Stimulated activated CD4-positive, alpha-beta T cell treated with anti-CD3 and anti-CD28 coated beads, TNF-alpha, amount 100 ng/mL, for 1 hour (primary cell): ENCODE data around the gene TYMS.

ENCODE experiments used
- DNase-seq, 3 donors: peaks; one replicate each; pipeline ENCODE4 v3.0.0-alpha.2; 2020; ENCODE audit warnings: low read depth in 3 of 3, low spot score in 1 of 3

TYMS gene

DNA sequence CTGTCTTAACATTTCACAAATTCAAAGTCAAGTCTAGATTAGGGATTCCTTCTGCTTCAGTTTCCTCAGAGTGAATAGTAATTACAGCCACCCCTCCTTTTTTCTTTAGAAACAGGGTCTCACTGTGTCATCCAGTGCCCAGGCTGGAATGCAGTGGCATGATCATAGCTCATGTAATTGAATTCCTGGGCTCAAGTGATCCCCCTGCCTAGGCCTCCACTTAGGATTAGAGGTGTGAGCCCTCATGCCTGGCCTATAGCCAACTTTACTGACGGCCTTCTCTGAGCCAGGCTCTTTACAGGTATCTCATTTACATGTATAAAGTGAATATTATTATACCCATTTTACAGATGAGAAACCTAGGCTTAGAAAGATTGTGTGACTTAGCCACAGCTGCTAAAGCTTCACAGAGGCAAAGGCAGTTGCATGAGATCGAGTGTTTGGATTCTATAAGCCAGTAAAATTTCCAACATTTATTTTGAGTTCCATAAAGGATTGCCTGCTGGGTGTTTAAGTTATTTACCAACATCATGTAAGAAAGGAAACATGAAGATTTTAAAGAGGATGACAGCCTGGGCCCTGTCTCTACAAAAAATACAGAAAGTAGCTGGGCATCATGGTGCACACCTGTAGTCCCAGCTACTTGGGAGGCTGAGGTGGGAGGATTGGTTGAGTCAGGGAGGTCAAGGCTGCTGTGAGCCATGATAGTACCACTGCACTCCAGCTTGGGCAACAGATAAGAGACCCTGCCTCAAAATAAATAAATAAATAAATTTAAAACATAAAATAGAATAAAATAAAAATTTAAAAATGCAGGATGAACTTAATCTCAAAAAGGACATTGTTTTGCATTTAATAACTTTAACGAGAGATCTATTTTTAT is 53.2 kb downstream of the TYMS start:
- no peak for DNase-seq

DNA sequence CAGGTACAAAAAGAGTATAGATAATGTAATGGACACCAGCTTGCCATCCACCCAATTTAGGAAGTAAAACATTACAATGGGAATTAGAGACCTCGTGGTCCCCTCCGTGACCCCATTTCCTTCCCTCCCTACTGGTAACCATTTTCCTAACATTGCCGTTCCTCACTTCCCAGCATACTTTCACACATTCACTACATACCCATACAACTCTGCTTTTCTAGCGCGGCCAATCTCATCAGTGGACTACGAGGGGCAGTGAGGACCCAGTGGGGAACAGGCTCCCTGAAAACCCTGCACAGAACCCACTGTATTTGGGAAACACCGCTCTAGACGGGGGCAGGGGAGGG is 53.8 kb downstream of the TYMS start:
- peak in 2 of 3 donors; percentile 1 to 9 for DNase-seq

DNA sequence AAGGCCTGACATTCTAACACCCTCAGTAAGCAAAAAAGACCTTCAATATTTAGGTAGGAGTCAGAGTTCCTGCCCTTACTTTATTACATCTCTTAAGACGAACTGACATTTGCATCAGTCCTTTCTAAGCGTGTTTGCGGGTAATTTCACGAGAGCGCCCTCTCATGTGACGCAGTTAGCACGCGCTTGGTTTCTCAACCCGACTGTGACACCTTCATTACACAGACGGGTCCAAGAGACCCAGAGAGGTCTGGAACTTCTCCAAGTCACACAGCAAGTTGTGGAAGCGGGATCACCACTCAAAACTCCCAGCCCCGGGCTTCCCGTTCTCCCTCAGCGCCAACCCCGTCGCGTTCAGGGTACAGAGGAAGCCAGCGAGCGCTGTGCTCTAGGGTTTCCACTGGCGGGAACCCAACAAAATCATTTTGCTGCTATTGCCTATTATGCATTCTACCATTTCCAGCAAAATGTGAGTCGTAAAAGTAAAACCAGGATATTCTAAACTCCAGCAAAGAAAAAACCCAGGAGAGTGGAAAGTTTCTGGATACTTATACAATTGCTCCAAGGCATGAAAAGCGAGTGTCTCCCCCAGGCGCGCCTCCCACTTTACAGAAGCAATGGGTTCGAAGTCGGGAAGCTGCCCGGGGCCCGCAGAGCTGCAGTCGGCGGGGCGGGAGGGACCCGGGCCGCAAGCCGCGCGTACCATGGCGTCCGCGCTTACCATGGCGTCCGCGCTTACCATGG is 54.4 kb downstream of the TYMS start:
- peak; percentile 12 to 42 (median 28) for DNase-seq

DNA sequence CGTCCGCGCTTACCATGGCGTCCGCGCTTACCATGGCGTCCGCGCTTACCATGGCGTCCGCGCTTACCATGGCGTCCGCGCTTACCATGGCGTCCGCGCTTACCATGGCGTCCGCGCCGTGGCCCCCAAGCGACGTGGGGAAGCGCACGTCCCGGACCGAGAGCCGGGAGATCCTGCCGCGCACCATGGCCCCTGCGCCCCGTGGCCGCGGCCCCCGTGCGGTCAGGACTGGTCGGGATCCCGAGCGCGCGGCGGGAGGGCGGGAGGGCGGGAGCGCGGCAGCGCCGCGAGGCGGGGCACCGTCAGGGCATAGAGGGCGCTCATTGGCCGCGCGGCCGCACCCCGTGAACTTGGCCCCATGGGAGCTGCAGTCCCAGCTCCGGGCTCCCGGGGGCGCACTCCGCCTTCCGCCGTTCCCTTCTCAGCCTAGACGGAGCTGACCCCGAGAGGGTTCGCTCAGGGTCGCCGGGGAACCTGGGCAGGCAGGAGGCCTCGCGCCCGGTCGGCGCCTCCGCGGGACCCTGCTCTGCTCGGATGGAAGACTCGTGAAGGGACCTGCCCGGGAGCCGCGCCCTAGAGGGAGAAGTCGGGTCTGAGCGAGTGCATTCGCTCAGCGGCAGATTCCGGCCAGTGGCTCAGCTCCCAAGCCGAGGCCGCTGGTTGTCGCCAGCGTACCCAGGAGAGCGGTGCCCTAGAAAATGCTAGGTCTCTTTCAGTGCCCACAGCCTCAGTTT is 55.1 kb downstream of the TYMS start, which contains the start of gene ENOSF1:
TSS of gene ENOSF1 (minus strand) at position 230 of the 734 bp plus-strand sequence. CDS start at position 187, 43 bp downstream.
- DNase-seq = peak; percentile 26 to 80 (median 60)

DNA sequence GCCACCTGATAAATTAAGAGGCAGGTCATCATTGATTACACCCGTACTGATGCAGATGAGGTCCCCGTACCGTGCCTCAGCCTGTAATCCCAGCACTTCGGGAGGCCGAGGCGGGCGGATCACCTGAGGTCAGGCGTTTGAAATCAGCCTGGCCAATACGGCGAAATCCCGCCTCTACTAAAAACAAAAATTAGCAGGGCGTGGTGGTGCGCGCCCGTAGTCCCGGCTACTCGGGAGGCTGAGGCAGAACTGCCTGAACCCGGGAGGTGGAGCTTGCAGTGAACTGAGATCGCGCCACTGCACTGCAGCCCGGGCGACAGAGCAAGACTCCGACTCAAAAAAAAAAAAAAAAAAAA is 55.7 kb downstream of the TYMS start:
- no peak for DNase-seq

DNA sequence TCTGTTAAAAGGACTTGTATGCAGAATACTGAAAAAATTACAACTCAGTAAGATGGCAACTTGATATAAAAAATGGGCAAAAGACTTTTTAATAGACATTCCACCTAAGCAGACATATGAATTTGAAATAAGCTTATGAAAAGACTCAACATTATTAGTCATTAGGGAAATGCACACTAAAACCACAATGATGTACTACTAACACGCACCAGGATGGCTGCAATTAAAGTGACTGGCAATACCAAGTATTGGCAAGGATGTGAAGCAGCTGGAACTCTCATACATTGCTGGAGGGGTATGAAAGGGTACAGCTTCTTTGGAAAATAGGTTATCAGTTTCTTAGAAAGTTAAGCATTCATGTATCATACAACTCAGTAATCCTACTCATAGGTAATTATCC is 58.2 kb downstream of the TYMS start:
- DNase-seq = no peak

DNA sequence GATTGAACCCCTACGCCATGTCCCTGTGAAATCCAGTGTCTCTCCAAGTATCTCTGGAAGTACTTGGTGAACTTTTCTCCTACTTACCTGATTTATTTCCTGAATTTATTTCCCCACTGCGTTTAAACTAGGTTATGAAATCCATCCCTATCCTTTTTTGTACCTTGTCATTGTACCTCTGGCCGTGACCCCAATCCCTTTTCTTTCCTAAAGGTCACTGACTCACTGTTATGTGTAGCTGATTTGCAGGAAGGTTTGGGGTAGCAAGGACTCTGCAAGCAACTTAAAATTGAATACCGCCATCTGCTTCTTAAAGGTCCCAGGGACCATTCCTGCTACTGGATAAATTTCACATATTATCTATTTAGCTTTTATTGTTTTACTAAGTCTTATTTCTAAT is 59.5 kb downstream of the TYMS start:
- no peak for DNase-seq
